GM19463 (cell line): ENCODE results near the gene DAP3.
"Not testable (repeated sequence)": the region's sequence is repeated elsewhere in the genome, so short reads cannot be mapped to it uniquely, and the experiment has no call there.

ENCODE experiments used
- ATAC-seq: cut with Tn5 transposase; IDR thresholded peaks from one replicate; pipeline ENCODE4 v1.9.1; 2021; ENCODE audit warnings: mild to moderate bottlenecking, moderate library complexity; ENCODE audit not compliant: unreplicated experiment

DAP3 gene

DNA sequence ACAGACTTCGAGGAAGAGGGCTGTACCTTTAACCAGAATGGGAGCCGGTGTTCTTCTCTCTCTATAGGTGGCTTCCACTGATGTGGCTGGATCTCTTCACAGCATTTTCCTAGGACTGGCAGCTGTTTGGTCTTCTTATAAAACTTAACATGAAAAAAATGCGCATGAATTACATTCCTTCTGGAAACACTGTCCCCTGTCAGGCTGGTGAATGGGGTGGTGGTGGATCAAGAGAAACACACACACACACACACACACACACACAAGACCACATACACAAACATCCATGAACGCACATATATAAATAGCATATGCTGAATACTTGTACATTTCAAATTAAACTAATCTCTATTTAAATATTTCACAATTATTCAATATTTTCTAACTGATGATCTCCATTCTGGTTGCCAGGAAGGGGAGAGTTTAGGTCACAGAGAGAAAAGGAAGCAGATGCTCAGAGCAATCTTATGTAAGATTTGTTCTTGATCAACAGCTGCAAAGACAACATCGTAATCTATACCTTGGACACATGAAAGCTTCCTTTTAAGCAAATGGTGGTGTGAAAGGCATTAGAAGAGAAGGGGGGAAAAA, 78.6 kb downstream of the DAP3 start:
- ATAC-seq = not testable (repeated sequence)

DNA sequence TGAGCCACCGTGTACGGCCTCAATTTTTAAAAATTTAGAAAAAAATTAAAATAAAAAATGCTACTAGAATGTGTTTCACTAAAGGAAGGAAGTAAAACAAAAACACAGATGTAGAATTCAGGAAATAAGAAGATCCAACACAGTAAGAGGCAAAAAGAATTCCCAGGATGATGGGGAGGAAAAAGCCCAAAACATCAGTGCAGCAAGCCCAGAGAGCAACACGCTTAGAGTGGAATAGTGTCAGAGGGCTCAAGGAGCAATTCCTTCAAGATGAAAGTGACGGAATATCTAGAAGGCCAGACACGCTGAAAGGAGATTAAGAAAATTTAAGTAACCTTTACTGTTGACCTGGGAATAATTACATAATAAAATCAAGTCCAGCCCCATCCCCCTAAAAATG, 80.4 kb downstream of the DAP3 start:
- no peak for ATAC-seq

DNA sequence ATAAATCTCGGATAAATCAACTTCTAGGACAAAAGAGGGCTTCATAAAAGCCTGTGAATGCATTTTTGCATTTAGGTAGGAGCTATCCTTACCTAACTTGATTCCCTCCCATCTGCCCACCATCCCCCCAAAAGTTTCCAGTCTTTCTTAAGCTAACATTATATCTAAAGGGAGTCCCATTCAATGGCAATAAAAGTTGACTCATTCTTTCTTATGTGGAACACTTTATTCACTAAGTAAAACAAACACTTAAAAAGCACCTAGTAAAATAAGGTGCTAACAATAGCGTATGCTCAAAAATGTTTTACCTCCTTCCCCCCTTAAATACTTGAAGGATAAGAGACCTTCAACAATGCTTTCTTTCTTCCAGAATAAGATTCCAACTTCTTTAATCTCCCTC, 84.3 kb downstream of the DAP3 start:
- ATAC-seq = no peak

DNA sequence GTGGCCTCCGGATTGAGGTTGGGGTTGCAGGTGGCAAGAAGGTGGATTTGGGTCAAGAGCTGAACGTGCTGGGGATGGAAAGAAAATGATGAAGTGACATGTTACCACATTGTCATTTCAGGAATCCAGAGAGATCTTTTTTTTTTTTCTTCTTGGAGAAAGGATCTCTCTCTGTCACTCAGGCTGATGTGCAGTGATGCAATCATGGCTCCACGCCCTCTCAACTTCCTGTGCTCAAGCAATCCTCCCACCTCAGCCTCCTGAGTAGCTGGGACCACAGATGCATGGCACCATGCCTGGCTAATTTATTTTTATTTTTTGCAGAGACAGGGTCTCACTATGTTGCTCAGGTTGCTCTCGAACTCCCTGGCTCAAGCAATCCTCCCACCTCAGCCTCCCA, 87.5 kb downstream of the DAP3 start:
- no peak for ATAC-seq

DNA sequence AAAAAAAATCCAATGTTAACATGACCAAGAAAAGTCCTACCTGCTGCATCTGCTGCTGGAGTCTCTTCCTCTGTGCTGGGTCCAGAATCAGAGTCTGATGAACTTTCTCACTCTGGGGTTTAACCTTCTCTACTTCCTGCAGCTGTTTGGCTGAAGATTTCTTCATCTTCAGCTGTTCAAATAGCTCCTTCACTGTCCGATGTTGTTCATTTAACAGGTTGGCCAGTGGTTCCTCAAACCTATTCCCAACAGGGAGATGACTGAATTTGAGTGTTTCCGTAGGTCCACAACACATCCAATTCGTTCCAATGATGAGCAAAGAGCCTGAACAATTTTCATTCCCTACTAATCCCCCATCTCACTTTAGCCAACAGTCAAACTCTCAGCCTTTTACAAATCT, 88.7 kb downstream of the DAP3 start:
- ATAC-seq = no peak
